Mucosa of stomach (tissue), 1 donor: ENCODE measurements around the gene APOOL.

Source experiments
- H3K27me3 ChIP-seq: one replicate; pipeline ENCODE4 v1.7.0; 2013; ENCODE audit warnings: mild to moderate bottlenecking, low read length; ENCODE audit not compliant: control insufficient read depth, insufficient read depth
- H3K36me3 ChIP-seq: one replicate; pipeline ENCODE4 v1.7.0; 2013; ENCODE audit warnings: low read length; ENCODE audit not compliant: control insufficient read depth, insufficient read depth
- H3K4me1 ChIP-seq: one replicate; pipeline ENCODE4 v1.7.0; 2013; ENCODE audit warnings: mild to moderate bottlenecking, low read length; ENCODE audit not compliant: control insufficient read depth, insufficient read depth
- H3K4me3 ChIP-seq: one replicate; pipeline ENCODE4 v1.7.0; 2013; ENCODE audit warnings: low read length
- H3K9ac ChIP-seq: one replicate; pipeline ENCODE4 v1.7.0; 2013; ENCODE audit warnings: mild to moderate bottlenecking, low read length, moderate library complexity
- H3K9me3 ChIP-seq: one replicate; pipeline ENCODE4 v1.7.0; 2013; ENCODE audit warnings: mild to moderate bottlenecking, low read length, moderate library complexity; ENCODE audit not compliant: control insufficient read depth
- donor health status: Pancreatic carcinoma.

The APOOL gene

DNA sequence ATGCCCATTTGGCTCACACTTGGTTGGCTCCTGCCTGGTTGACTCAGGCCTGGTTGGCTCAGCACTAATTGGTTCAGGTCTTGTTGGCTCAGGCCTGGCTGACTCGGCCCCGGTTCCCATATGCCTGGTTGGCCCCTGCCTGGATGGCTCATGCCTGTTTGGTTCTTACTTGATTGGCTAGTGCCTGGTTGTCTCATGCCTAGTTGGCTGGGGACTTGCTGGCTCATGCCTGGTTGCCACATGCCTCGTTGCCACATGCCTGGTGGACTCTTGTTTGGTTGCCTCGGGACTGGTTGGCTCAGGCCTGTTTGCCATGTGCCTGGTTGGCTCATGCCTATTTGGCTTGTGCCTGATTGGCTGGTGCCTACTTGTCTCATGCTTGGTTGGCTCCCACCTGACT is 103.7 kb downstream of the APOOL start:
- Histone ChIP-seq H3K27me3 (no peaks in the 10 kb centered on the region), H3K9me3 (no peaks in the 10 kb centered on the region), H3K9ac (no peak overlapping the region), H3K36me3 (no peaks in the 10 kb centered on the region), H3K4me3 (no peak overlapping the region), H3K4me1 (no peaks in the 10 kb centered on the region)

DNA sequence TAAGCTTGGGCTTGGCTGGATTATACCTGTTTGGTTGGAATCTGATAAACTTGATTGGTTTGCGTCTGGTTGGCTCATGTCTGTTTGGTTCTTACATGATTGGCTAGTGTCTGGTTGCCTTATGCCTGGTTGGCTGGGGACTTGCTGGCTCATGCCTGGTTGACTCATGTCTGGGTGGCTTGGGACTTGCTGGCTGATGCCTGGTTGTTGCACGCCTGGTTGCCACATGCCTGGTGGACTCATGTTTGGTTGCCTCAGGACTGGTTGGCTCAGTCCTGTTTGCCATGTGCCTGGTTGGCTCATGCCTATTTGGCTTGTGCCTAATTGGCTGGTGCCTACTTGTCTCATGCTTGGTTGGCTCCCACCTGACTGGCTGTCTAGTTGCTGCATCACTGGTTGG is 104.5 kb downstream of the APOOL start:
- Histone ChIP-seq H3K4me3 (no peak overlapping the region), H3K4me1 (no peaks in the 10 kb centered on the region), H3K9ac (no peak overlapping the region), H3K9me3 (no peaks in the 10 kb centered on the region), H3K36me3 (no peaks in the 10 kb centered on the region), H3K27me3 (no peaks in the 10 kb centered on the region)

DNA sequence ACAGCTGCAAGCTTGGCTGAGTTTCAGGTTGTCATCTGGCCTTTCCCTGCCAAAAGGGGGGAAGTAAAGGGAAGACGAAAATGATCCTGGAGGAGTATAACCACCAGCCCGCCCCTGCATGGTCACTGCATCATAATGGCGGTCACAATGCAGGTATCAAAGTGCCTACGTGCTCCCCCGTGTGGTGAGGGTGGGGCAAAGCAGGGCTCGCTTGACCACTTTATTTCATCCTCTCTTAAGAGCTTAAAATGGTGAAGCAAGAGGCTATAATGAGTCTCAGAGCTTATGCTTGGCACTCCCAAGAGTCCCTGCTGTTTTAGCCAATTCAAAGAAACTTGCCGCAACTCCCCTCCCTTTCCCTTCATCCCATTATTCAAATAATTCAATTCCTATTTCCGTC is 105.6 kb downstream of the APOOL start:
- H3K4me1 ChIP-seq: no peaks in the 10 kb centered on the region
- H3K36me3 ChIP-seq: no peaks in the 10 kb centered on the region
- no peaks in the 10 kb centered on the region for H3K27me3 ChIP-seq
- no peaks in the 10 kb centered on the region for H3K9me3 ChIP-seq
- no peak overlapping the region for H3K4me3 ChIP-seq
- no peak overlapping the region for H3K9ac ChIP-seq

DNA sequence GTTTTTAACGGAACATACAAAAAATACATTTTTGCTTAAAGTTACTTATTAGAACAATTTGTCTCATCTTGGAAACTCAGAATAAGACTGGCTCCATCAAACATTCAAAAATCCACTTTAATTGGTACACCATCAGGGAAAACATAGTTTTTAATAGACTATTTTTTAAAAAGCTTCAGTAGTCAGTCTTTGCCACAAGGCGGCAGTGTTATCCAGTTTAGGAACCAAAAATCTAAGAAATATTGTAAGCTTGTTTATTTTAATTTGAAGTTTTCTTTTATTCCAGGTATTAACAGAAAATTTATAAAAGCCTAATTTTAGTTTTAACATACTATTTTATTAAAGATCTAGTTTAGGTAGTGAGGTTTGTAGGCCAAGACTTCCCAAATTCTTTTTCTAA is 107.7 kb downstream of the APOOL start:
- no peaks in the 10 kb centered on the region for H3K4me1 ChIP-seq
- H3K9me3 ChIP-seq: no peaks in the 10 kb centered on the region
- H3K36me3 ChIP-seq: no peaks in the 10 kb centered on the region
- H3K27me3 ChIP-seq: no peaks in the 10 kb centered on the region
- H3K4me3 ChIP-seq: no peak overlapping the region
- H3K9ac ChIP-seq: no peak overlapping the region

DNA sequence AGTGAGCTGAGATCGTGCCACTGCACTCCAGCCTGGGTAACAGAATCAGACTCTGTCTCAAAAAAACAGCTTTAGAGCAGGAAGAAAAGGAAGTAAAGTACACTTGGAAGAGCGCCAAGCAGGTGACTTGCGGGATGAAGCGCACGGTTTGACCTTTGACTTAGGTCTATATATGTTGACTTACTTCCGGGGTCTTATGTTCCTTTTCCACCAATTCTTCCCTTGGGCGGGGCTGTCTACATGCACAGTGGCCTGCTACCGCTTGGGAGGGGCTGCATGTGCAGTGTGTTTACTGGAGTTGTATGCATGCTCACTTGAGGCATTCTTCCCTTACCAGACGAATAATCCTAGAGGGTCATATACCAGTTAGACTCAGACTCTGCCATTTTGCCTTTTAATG is 108.6 kb downstream of the APOOL start:
- Histone ChIP-seq H3K9ac (no peak overlapping the region), H3K27me3 (no peaks in the 10 kb centered on the region), H3K4me3 (no peak overlapping the region), H3K36me3 (no peaks in the 10 kb centered on the region), H3K4me1 (no peaks in the 10 kb centered on the region), H3K9me3 (no peaks in the 10 kb centered on the region)

DNA sequence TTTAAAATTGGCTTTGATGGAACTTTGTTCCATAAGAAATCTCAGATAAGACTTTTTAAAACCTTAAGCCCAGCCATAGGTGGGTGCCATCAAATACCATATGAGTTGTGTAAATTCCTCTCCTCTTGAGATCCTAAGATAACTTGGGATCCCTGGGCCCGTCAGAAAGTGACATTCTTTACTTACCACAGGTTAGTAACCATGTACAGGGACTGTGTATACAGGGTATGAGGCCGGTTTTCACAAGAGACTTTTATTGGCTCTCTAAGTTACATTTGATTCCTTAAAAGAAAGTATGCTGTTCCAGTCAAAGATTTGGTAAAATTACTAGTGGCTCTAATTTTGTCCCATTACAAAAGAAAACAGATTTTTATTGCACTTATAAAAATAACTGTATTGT is 110.1 kb downstream of the APOOL start:
- no peaks in the 10 kb centered on the region for H3K36me3 ChIP-seq

DNA sequence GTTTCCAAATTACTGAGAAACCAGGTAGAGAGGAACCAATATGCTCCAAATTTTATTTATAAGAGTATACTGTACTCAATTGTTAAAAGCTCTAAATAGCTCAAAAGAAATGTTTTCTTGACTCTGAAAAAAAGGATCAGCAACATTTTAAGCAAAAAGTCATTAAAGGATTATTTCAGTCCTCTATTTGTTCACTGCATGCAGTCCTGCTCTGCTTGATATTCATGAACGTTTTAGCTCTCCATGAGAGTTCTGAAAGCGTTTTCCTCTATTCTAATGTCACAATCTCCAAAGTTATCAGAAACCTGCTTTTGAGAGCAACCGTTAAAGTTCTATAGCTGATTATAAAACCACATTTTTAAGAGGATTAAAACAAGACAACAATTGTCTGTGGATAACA is 110.5 kb downstream of the APOOL start:
- Histone ChIP-seq H3K9me3 (no peaks in the 10 kb centered on the region), H3K27me3 (no peaks in the 10 kb centered on the region), H3K36me3 (no peaks in the 10 kb centered on the region), H3K4me1 (no peaks in the 10 kb centered on the region), H3K4me3 (no peak overlapping the region), H3K9ac (no peak overlapping the region)

More for the DNA sequence above, 110.1 kb downstream of the APOOL start:
- H3K4me3 ChIP-seq: no peak overlapping the region
- no peaks in the 10 kb centered on the region for H3K27me3 ChIP-seq
- no peaks in the 10 kb centered on the region for H3K9me3 ChIP-seq
- H3K9ac ChIP-seq: no peak overlapping the region
- H3K4me1 ChIP-seq: no peaks in the 10 kb centered on the region

DNA sequence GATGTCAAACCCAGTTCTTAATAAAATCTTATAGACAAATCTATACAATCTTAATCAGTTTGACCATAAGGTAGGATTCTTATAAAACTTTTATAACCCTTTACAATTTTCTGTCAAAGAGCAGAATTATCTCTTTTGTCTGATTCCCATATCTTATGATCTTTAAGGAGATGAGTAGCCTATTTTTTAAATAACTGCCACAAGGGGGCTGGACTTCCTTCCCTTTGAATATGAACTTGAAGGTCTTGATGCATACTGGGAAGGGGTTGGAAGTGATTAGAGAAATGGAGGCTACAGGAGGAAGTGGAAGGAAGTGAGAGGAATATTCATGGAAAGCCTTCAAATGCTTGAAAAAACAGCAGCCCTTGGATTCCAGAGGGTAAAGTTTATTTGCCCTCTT is 111.1 kb downstream of the APOOL start:
- Histone ChIP-seq H3K36me3 (no peaks in the 10 kb centered on the region), H3K9me3 (no peaks in the 10 kb centered on the region), H3K4me3 (no peak overlapping the region), H3K27me3 (no peaks in the 10 kb centered on the region), H3K4me1 (no peaks in the 10 kb centered on the region), H3K9ac (no peak overlapping the region)

DNA sequence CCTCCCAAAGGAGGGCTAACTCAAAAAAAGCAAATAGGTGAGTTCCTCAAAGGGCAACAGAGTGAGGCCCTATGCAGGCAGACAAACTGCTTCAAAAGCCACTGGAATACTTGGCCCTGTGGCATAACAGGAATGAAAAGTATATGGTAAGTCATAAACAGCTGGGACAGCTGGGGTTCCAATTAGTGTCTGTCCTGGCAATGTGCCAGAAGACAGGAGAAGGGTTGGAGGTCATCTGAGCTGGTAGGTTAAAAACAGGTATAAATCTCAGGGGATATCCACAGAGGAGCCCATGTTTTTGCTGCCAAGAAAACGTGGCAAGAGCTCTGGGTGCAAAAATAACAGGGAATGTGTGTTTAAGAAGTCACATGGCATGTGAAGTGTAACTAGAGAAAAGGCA is 111.6 kb downstream of the APOOL start:
- no peak overlapping the region for H3K9ac ChIP-seq
- no peak overlapping the region for H3K4me3 ChIP-seq
- no peaks in the 10 kb centered on the region for H3K4me1 ChIP-seq
- H3K27me3 ChIP-seq: no peaks in the 10 kb centered on the region
- H3K36me3 ChIP-seq: no peaks in the 10 kb centered on the region
- no peaks in the 10 kb centered on the region for H3K9me3 ChIP-seq

DNA sequence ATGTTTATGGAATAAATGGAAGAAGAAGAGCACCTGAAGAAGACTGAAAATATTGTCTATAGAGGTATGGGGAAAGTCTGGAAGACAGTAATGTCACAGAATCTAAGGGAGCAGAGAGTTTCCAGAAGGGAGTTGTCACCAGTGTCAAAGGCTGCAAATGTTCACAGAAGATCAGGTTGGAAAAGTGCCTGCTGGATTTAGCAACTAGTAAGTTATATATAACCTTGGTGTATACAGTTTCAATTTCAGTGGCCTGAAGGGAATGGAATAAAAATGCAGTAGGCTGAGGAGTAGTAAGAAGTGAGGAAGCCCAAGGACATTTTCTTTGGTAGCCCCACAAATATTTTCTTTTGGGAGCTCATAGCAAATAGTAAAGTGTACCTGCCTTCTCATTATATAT is 132.7 kb downstream of the APOOL start:
- Histone ChIP-seq H3K9me3 (no peaks in the 10 kb centered on the region), H3K4me3 (no peak overlapping the region), H3K27me3 (no peaks in the 10 kb centered on the region), H3K36me3 (no peaks in the 10 kb centered on the region), H3K9ac (no peak overlapping the region), H3K4me1 (no peaks in the 10 kb centered on the region)

DNA sequence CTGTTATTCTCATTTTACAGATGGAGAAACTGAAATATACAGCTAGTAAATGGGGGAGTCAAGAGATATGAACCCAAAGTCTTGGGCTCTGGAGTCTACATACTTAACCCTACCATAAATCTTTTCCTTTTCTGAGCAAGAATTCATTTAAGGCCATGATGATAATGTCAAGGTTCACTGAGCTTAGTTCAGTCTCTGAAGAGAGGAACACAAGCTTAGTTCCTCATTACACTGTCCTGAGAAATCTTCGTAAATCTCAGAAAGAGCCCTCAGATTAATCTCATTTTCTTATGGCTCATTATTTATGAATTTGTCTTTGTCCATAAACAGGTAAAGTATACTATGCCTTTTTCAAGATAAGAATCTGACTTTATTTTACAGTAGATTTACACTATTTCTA is 135.7 kb downstream of the APOOL start:
- Histone ChIP-seq H3K4me3 (no peak overlapping the region), H3K9ac (no peak overlapping the region), H3K27me3 (no peaks in the 10 kb centered on the region), H3K9me3 (no peaks in the 10 kb centered on the region), H3K36me3 (no peaks in the 10 kb centered on the region), H3K4me1 (no peaks in the 10 kb centered on the region)

DNA sequence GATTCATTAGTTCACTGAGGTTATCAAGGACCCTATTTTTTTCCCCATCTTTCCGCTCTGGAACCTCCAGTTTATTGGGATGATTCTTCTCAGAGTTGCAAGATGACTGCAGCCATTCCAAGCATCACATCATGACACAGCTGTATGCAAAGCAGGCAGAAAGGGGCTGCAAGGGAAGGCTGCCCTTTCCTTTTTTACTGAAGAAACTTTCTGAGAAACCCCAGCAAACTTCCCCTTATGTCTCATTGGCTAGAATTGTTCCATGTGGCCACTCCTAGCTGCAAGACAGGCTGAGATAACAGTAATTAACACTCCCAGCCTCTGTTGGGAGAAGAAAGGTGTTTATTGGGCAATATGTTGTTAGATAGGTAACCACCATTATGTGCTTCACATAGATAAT is 137.3 kb downstream of the APOOL start:
- Histone ChIP-seq H3K4me3 (no peak overlapping the region), H3K27me3 (no peaks in the 10 kb centered on the region), H3K36me3 (no peaks in the 10 kb centered on the region), H3K9me3 (no peaks in the 10 kb centered on the region), H3K9ac (no peak overlapping the region), H3K4me1 (no peaks in the 10 kb centered on the region)
